SK-N-SH (cell line): ENCODE data around the gene PSMB9.

Experiments
- CHD2 ChIP-seq: fragments of 150-350 bp; IDR thresholded peaks from 2 replicates; pipeline ENCODE4 v1.6.1; 2018; ENCODE audit warnings: low read length; ENCODE audit not compliant: partially characterized antibody
- ELF1 ChIP-seq: IDR thresholded peaks from 2 replicates; pipeline ENCODE4 v1.4.0; 2012
- EP300 ChIP-seq, 2 experiments: IDR thresholded peaks; 2 replicates each; pipeline versions ENCODE4 v1.4.0 to v1.6.1; 2012; ENCODE audit warnings: borderline replicate concordance in 1 of 2, low read depth in 1 of 2, low read length in 1 of 2
- MEF2A ChIP-seq: IDR thresholded peaks from 2 replicates; pipeline ENCODE4 v1.4.0; 2012; ENCODE audit warnings: low read depth, borderline replicate concordance
- NFIC ChIP-seq: IDR thresholded peaks from 2 replicates; pipeline ENCODE4 v1.4.0; 2012; ENCODE audit warnings: borderline replicate concordance
- POLR2AphosphoS5 ChIP-seq: IDR thresholded peaks from 2 replicates; pipeline ENCODE4 v1.6.1; 2012; ENCODE audit warnings: low read depth, low read length
- RAD21 ChIP-seq: IDR thresholded peaks from 2 replicates; pipeline ENCODE4 v1.6.1; 2012; ENCODE audit warnings: mild to moderate bottlenecking, low read length
- RXRA ChIP-seq: IDR thresholded peaks from 2 replicates; pipeline ENCODE4 v1.4.0; 2012; ENCODE audit warnings: low read depth, mild to moderate bottlenecking, borderline replicate concordance
- SMC3 ChIP-seq: IDR thresholded peaks from 2 replicates; pipeline ENCODE4 v1.6.1; 2012; ENCODE audit warnings: low read depth, low read length, improper control_type of control experiment
- TAF1 ChIP-seq: IDR thresholded peaks from 2 replicates; pipeline ENCODE4 v1.6.1; 2012; ENCODE audit warnings: low read depth, mild to moderate bottlenecking, low read length, moderate library complexity, borderline replicate concordance
- TCF12 ChIP-seq: IDR thresholded peaks from 2 replicates; pipeline ENCODE4 v1.4.0; 2012
- TF ChIP-seq, protein P1 (sequence below): fragments of 200-600 bp; sonication (generic); IDR thresholded peaks from 2 replicates; pipeline ENCODE4 v1.6.1; 2017; ENCODE audit warnings: antibody characterized with exemption, mild to moderate bottlenecking, moderate library complexity
- TF ChIP-seq, protein P2 (sequence below): fragments of 150-350 bp; IDR thresholded peaks from 2 replicates; pipeline ENCODE4 v1.6.1; 2017; ENCODE audit warnings: antibody characterized with exemption, low read length, low read depth, borderline replicate concordance
- TF ChIP-seq, protein P3 (sequence below): IDR thresholded peaks from 2 replicates; pipeline ENCODE4 v1.4.0; 2012; ENCODE audit warnings: low read depth

DNA sequence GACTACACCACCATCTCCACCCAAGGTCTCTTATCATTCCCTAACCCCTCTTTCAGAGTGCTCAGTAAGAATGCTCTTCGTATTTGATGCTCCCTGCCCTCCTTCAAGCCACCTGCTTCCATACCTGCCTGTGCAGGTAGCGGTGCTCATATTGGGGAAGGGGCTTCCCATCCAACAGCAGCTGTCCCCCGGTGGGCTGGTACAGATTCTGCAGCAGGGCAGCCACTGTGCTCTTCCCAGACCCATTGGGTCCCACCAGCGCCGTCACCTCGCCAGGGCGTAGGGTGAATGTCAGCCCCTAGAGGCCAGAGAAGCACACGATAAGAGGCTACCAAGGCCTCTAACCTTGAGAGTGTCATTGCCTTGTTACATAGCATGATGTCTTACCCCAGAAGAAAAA is 6.2 kb upstream of the PSMB9 start:
- no peak for TF ChIP-seq TCF12
- TF ChIP-seq, protein P1, sequence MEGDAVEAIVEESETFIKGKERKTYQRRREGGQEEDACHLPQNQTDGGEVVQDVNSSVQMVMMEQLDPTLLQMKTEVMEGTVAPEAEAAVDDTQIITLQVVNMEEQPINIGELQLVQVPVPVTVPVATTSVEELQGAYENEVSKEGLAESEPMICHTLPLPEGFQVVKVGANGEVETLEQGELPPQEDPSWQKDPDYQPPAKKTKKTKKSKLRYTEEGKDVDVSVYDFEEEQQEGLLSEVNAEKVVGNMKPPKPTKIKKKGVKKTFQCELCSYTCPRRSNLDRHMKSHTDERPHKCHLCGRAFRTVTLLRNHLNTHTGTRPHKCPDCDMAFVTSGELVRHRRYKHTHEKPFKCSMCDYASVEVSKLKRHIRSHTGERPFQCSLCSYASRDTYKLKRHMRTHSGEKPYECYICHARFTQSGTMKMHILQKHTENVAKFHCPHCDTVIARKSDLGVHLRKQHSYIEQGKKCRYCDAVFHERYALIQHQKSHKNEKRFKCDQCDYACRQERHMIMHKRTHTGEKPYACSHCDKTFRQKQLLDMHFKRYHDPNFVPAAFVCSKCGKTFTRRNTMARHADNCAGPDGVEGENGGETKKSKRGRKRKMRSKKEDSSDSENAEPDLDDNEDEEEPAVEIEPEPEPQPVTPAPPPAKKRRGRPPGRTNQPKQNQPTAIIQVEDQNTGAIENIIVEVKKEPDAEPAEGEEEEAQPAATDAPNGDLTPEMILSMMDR = no peak
- no peak for TF ChIP-seq ELF1
- TF ChIP-seq NFIC = no peak
- no peak for TF ChIP-seq RXRA
- TF ChIP-seq SMC3 = no peak
- TF ChIP-seq EP300 (IDR thresholded peaks at IDR 0.05; ENCODE audit: borderline replicate concordance in 1 of 2, low read depth in 1 of 2, low read length in 1 of 2) = no peak
- no peak for TF ChIP-seq POLR2AphosphoS5
- TF ChIP-seq MEF2A = no peak
- TF ChIP-seq CHD2 = no peak
- TF ChIP-seq TAF1 = no peak
- TF ChIP-seq, protein P2, sequence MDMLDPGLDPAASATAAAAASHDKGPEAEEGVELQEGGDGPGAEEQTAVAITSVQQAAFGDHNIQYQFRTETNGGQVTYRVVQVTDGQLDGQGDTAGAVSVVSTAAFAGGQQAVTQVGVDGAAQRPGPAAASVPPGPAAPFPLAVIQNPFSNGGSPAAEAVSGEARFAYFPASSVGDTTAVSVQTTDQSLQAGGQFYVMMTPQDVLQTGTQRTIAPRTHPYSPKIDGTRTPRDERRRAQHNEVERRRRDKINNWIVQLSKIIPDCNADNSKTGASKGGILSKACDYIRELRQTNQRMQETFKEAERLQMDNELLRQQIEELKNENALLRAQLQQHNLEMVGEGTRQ = no peak
- no peak for TF ChIP-seq RAD21
- TF ChIP-seq, protein P3, sequence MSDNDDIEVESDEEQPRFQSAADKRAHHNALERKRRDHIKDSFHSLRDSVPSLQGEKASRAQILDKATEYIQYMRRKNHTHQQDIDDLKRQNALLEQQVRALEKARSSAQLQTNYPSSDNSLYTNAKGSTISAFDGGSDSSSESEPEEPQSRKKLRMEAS = no peak
